Activated B cell treated with CpG ODN at 0.5 μM for 24 hours (primary cell): Measurements from ENCODE around the gene SETD4. TPM values are rescaled to one million over a fixed set of nuclear protein-coding genes. Genes with fewer than 3 reads are reported as not detected.

Source experiments
- ATAC-seq: fragments of 200-7000 bp; cut with Tn5 transposase; one replicate; pipeline ENCODE4 v1.10.0; 2021; ENCODE audit warnings: low read depth, mild to moderate bottlenecking, moderate library complexity
- CTCF ChIA-PET: fragments of 350-600 bp; sonication (Branson Sonifier 250); formaldehyde crosslinking; loops from one replicate; lab custom pipeline; 2021; ENCODE audit warnings: antibody characterized with exemption; lab: Charles Lee
- POLR2A ChIA-PET: fragments of 350-600 bp; sonication (Branson Sonifier 250); formaldehyde crosslinking; loops from one replicate; lab custom pipeline; 2021; ENCODE audit warnings: antibody characterized with exemption; lab: Charles Lee
- DNase-seq: peaks from one replicate; pipeline ENCODE4 v3.0.0; 2022
- H3K27ac Mint-ChIP-seq: one replicate; pipeline ENCODE4 v1.8.0; 2020; ENCODE audit warnings: mixed read lengths
- H3K27me3 Mint-ChIP-seq: one replicate; pipeline ENCODE4 v1.8.0; 2021; ENCODE audit warnings: mixed read lengths
- H3K36me3 Mint-ChIP-seq: one replicate; pipeline ENCODE4 v1.8.0; 2021; ENCODE audit warnings: low read depth, mixed read lengths
- H3K4me1 Mint-ChIP-seq: one replicate; pipeline ENCODE4 v1.8.0; 2021; ENCODE audit warnings: mixed read lengths
- H3K4me3 Mint-ChIP-seq: one replicate; pipeline ENCODE4 v1.8.0; 2020; ENCODE audit warnings: mild to moderate bottlenecking, mixed read lengths
- H3K9me3 Mint-ChIP-seq: one replicate; pipeline ENCODE4 v1.8.0; 2020; ENCODE audit warnings: mixed read lengths
- CTCF ChIP-seq: fragments of 200-600 bp; IDR thresholded peaks from one replicate; pipeline ENCODE4 v1.8.0; 2022; ENCODE audit warnings: antibody characterized with exemption, mild to moderate bottlenecking
- intact Hi-C: fragments of 100-400 bp; cut with micrococcal nuclease; formaldehyde crosslinking; loops from one replicate; pipeline ENCODE4 v1.15.1; 2024
- total RNA-seq: library from RNA; stranded (reverse); gene quantifications from 2 replicates; pipeline ENCODE4 v1.2.3, GENCODE V29; 2022

Gene SETD4
- total RNA-seq, 1 donor from 2014 or later, result 40.4 TPM

GRCh38 chr21:36097427-36098181, 37.3 kb upstream of the SETD4 start:
- peaks cover 6% of the 10 kb centered on the region for H3K36me3 Mint-ChIP-seq
- DNase-seq, result no peak
- ATAC-seq, result peak; percentile 92
- peaks cover 8% of the 10 kb centered on the region for H3K9me3 Mint-ChIP-seq
- H3K4me1 Mint-ChIP-seq, result peaks cover 11% of the 10 kb centered on the region
- H3K27ac Mint-ChIP-seq, result peak overlapping the region; percentile 71
- ChIA-PET POLR2A (interaction anchor here (1.3 to 1.4 kb wide), 2 partner anchors 28 to 37 kb away, joined by 4 to 7 read pairs; partner anchors contain the start of genes CBR1 and SETD4), CTCF (no interaction called here)
- TF ChIP-seq CTCF, result no peak
- peak overlapping the region; percentile 5 for H3K4me3 Mint-ChIP-seq
- no peaks in the 10 kb centered on the region for H3K27me3 Mint-ChIP-seq
- intact Hi-C loops, result no loop called here

- H3K27me3 Mint-ChIP-seq, result no peaks in the 10 kb centered on the region
- POLR2A ChIA-PET, result interaction anchor here (0.6 to 1.2 kb wide), 3 partner anchors 27 to 116 kb away, joined by 3 to 5 read pairs (median 3); partner anchors contain the start of gene SETD4
- CTCF ChIA-PET, result no interaction called here
- ATAC-seq (no peak), DNase-seq (no peak)
- TF ChIP-seq CTCF, result no peak
- intact Hi-C loops, result no loop called here
- no peak overlapping the region for H3K4me3 Mint-ChIP-seq
- H3K4me1 Mint-ChIP-seq, result peaks cover 11% of the 10 kb centered on the region
- H3K36me3 Mint-ChIP-seq, result peaks cover 6% of the 10 kb centered on the region
- no peak overlapping the region for H3K27ac Mint-ChIP-seq
- H3K9me3 Mint-ChIP-seq, result peaks cover 8% of the 10 kb centered on the region
Measured at GRCh38 chr21:36096398-36097290, 36.3 kb upstream of the SETD4 start.

- no peaks in the 10 kb centered on the region for H3K27me3 Mint-ChIP-seq
- intact Hi-C loops, result no loop called here
- no peak overlapping the region for H3K4me3 Mint-ChIP-seq
- no peak for TF ChIP-seq CTCF
- H3K9me3 Mint-ChIP-seq, result peaks cover 8% of the 10 kb centered on the region
- CTCF ChIA-PET, result no interaction called here
- peaks cover 11% of the 10 kb centered on the region for H3K4me1 Mint-ChIP-seq
- no peak for ATAC-seq
- POLR2A ChIA-PET, result no interaction called here
- H3K27ac Mint-ChIP-seq, result no peak overlapping the region
- no peak for DNase-seq
- H3K36me3 Mint-ChIP-seq, result peaks cover 6% of the 10 kb centered on the region
Measured at GRCh38 chr21:36093512-36093911, 33.2 kb upstream of the SETD4 start.

- ATAC-seq, result no peak
- no peak overlapping the region for H3K27ac Mint-ChIP-seq
- H3K4me3 Mint-ChIP-seq, result no peak overlapping the region
- H3K36me3 Mint-ChIP-seq, result peaks cover 6% of the 10 kb centered on the region
- peaks cover 3% of the 10 kb centered on the region for H3K4me1 Mint-ChIP-seq
- intact Hi-C loops, result no loop called here
- CTCF ChIA-PET, result interaction anchor here (1.3 kb wide), 1 partner anchor 23 kb away, joined by 4 read pairs; the partner anchor contains the start of gene CBR1
- H3K9me3 Mint-ChIP-seq, result peaks cover 8% of the 10 kb centered on the region
- TF ChIP-seq CTCF, result no peak
- H3K27me3 Mint-ChIP-seq, result no peaks in the 10 kb centered on the region
- no peak for DNase-seq
- POLR2A ChIA-PET, result interaction anchor here (0.6 kb wide), 1 partner anchor 12 kb away, joined by 6 read pairs; no protein-coding TSS in a partner anchor
Measured at GRCh38 chr21:36092681-36093080, 32.4 kb upstream of the SETD4 start.
